Heart left ventricle (tissue), 13 donors: Measurements from ENCODE around the gene TRPM2.

Experiments used
- CTCF ChIP-seq, 12 donors: fragments of 200-600 bp; sonication (generic) in 4 of 12; IDR thresholded peaks; one replicate each; pipeline versions ENCODE4 v1.5.0 to v1.8.0; 2018 to 2022; ENCODE audit warnings: antibody characterized with exemption in 12 of 12, mild to moderate bottlenecking in 5 of 12
- POLR2A ChIP-seq, 2 donors: fragments of 450-650 bp; IDR thresholded peaks; one replicate each; pipeline ENCODE4 v1.6.1; 2017; ENCODE audit warnings: antibody characterized with exemption in 2 of 2, mild to moderate bottlenecking in 2 of 2, moderate library complexity in 2 of 2
- donor health status: ischemic (EF 13 %, LVEDD 7.1; RV severe dilation, severe dysfunction).
- donor health status: DM: no; HTN: yes; CAD: no.
- donor health status: DM: no; HTN: no; CAD: no.
- donor health status: ischemic (EF 25% LVEDD 6.9; RV normal size, moderate dysfunction).
- donor health status: ischemic (EF 25% LVEDD 5.7; RV mildly dilated, moderate dysfunction).
- donor health status: ischemic (EF 35%, LVEDD 5.7; RV mildly dilated, moderate dysfunction).
- donor health status: nonischemic (EF 11% LVEDD 7.7; RV severe dilation, severe dysfunction).
- donor health status: DM: yes; HTN: yes; CAD: no.
- donor health status: PGD.
- donor health status: ischemic (EF 29% LVEDD 5.4; RV normal size, mild dysfunction).
- donor health status: nonischemic (EF 23%, LVEDD 6.1; RV moderate dilation, normal function).

- TF ChIP-seq CTCF (IDR thresholded peaks at IDR 0.05) (no peak), POLR2A (IDR thresholded peaks at IDR 0.05) (no peak)
Observed at GRCh38 chr21:44448651-44449131, 95.3 kb downstream of the TRPM2 start.
